ENCODE data around the gene GPC3.

GRCh38 chrX:133933316-133933715 lies 52.1 kb downstream of the GPC3 start:
- no peak for TF ChIP-seq EP300 (IDR thresholded peaks at IDR 0.05)
- TF ChIP-seq POLR2A (IDR thresholded peaks at IDR 0.05): no peak
- TF ChIP-seq CTCF (IDR thresholded peaks at IDR 0.05): no peak
- TF ChIP-seq POLR2AphosphoS5 (IDR thresholded peaks at IDR 0.05): no peak
